ENCODE results near the gene MEG3.

DNA sequence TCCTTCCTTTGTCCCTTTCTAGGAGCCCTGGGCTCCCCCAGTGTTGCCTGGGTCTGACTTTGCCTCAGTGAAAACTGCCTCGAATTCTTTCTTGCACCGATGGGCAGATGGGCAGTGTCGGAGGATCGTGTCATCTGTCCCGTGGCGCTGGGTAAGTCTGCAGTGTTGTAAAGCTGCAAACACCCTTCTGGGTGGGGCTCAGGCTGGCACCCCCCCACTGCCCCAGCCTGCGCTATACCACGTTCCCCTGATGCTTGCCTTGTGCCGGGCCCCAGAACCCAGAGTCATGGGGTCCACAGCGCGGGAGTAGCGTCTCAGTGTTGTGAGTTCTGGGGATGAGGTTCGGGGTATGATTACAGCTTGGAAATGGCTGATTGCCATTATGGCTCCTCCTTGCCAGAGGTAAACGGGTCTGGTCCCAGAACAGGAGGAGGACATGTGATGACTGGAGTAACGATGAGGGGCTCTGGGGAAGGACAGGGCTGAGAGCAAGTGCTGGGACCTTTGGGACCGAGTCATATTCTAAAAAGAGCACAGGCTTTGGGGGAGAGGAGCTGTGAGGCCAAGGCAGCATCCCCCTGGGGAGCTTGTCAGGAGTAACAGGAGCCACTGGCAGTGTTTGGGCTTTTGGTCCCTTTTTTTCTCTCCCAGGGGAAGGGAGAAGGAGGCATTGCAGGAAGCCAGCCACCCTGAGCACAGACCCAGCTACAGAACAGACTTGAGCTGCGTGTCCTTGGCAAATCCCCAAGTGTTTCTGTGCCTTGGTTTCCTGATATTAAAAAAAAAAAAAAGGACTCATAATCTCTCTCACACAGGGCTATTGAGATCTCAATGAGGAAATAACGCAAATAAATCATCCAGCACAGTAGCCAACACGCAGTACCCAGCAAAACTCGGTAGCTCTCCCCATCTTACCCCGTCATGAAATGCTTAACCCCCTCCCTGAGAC, 73.3 kb downstream of the MEG3 start:
- TF ChIP-seq NR2C2 (CRISPR knock-in tag; IDR thresholded peaks at IDR 0.05): no peak
- TF ChIP-seq, protein P1, sequence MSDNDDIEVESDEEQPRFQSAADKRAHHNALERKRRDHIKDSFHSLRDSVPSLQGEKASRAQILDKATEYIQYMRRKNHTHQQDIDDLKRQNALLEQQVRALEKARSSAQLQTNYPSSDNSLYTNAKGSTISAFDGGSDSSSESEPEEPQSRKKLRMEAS (CRISPR knock-in tag; IDR thresholded peaks at IDR 0.05): no peak
- no peak for TF ChIP-seq USF2 (CRISPR knock-in tag; IDR thresholded peaks at IDR 0.05)
- TF ChIP-seq CTCF (IDR thresholded peaks at IDR 0.05): no peak
- TF ChIP-seq PRDM15 (CRISPR knock-in tag; IDR thresholded peaks at IDR 0.05): no peak
- no peak for TF ChIP-seq TEAD4 (CRISPR knock-in tag; IDR thresholded peaks at IDR 0.05)
- TF ChIP-seq, protein P2, sequence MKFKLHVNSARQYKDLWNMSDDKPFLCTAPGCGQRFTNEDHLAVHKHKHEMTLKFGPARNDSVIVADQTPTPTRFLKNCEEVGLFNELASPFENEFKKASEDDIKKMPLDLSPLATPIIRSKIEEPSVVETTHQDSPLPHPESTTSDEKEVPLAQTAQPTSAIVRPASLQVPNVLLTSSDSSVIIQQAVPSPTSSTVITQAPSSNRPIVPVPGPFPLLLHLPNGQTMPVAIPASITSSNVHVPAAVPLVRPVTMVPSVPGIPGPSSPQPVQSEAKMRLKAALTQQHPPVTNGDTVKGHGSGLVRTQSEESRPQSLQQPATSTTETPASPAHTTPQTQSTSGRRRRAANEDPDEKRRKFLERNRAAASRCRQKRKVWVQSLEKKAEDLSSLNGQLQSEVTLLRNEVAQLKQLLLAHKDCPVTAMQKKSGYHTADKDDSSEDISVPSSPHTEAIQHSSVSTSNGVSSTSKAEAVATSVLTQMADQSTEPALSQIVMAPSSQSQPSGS (CRISPR knock-in tag; IDR thresholded peaks at IDR 0.05; ENCODE audit: borderline replicate concordance, low read depth): no peak
- TF ChIP-seq CDX4 (CRISPR knock-in tag; IDR thresholded peaks at IDR 0.05; ENCODE audit: borderline replicate concordance): no peak
